Erythroblast (primary cell): ENCODE results near the gene FILIP1.

ENCODE experiments used
- GATA1 ChIP-seq: IDR thresholded peaks from 2 replicates; pipeline ENCODE4 v1.6.1; 2011; ENCODE audit warnings: low read depth, mild to moderate bottlenecking, control low read depth, low read length, moderate library complexity
- POLR2A ChIP-seq: IDR thresholded peaks from 2 replicates; pipeline ENCODE4 v1.6.1; 2011; ENCODE audit warnings: mild to moderate bottlenecking, low read length

- no peak for TF ChIP-seq POLR2A
- no peak for TF ChIP-seq GATA1
Observed at GRCh38 chr6:75505424-75505823, 11.8 kb upstream of the FILIP1 start.
